Calu3 (cell line): ENCODE results near the gene GAMT. TPM values are rescaled to one million over a fixed set of nuclear protein-coding genes. Genes with fewer than 3 reads are reported as not detected.
A peak's percentile ranks its signal among the peaks of the same experiment; 100 is the strongest.

Source experiments
- BruUV-seq: library from RNA; stranded (reverse); fragments of 400-500 nt; replicated peaks from 2 replicates; lab custom pipeline; 2021; lab: Mats Ljungman, UMichigan
- CTCF ChIA-PET: fragments of 300-600 bp; sonication (Branson Sonifier 250); formaldehyde crosslinking; loops from one replicate; lab custom pipeline; 2022; ENCODE audit warnings: antibody characterized with exemption; lab: Charles Lee
- DNase-seq: peaks from one replicate; pipeline ENCODE4 v3.0.0; 2022
- H3K27ac Mint-ChIP-seq: one replicate; pipeline ENCODE4 v1.8.0; 2022; ENCODE audit warnings: mixed read lengths; ENCODE audit not compliant: unreplicated experiment
- H3K27me3 Mint-ChIP-seq: one replicate; pipeline ENCODE4 v1.8.0; 2022; ENCODE audit warnings: mixed read lengths; ENCODE audit not compliant: unreplicated experiment
- H3K36me3 Mint-ChIP-seq: one replicate; pipeline ENCODE4 v1.8.0; 2022; ENCODE audit warnings: mild to moderate bottlenecking, moderate library complexity, mixed read lengths; ENCODE audit not compliant: insufficient read depth, unreplicated experiment
- H3K4me1 Mint-ChIP-seq: one replicate; pipeline ENCODE4 v1.8.0; 2022; ENCODE audit warnings: mild to moderate bottlenecking, low read depth, mixed read lengths; ENCODE audit not compliant: unreplicated experiment
- H3K4me3 Mint-ChIP-seq: one replicate; pipeline ENCODE4 v1.8.0; 2022; ENCODE audit warnings: mild to moderate bottlenecking, low read depth, moderate library complexity, mixed read lengths; ENCODE audit not compliant: unreplicated experiment
- H3K9me3 Mint-ChIP-seq: one replicate; pipeline ENCODE4 v1.8.0; 2022; ENCODE audit warnings: low read depth, mixed read lengths; ENCODE audit not compliant: unreplicated experiment
- CTCF ChIP-seq: fragments of 200-600 bp; IDR thresholded peaks from one replicate; pipeline ENCODE4 v1.8.0; 2022; ENCODE audit warnings: antibody characterized with exemption; ENCODE audit not compliant: unreplicated experiment
- intact Hi-C: fragments of 100-400 bp; cut with micrococcal nuclease; formaldehyde crosslinking; loops from one replicate; pipeline ENCODE4 v1.10.0; 2022; ENCODE audit not compliant: unreplicated experiment
- total RNA-seq: library from RNA; stranded (reverse); gene quantifications from 2 replicates; pipeline ENCODE4 v1.2.3, GENCODE V29; 2022

Gene GAMT
- total RNA-seq, 1 experiment from 2014 or later: 14.3 TPM

GRCh38 chr19:1357531-1358109 is 43.7 kb downstream of the GAMT start:
- CTCF ChIA-PET: no interaction called here
- H3K27me3 Mint-ChIP-seq: no peaks in the 10 kb centered on the region
- TF ChIP-seq CTCF: no peak
- H3K4me1 Mint-ChIP-seq: no peaks in the 10 kb centered on the region
- no peak overlapping the region for H3K4me3 Mint-ChIP-seq
- no TSS peak for BruUV-seq
- intact Hi-C loops: no loop called here
- DNase-seq: no peak
- no peaks in the 10 kb centered on the region for H3K9me3 Mint-ChIP-seq
- H3K36me3 Mint-ChIP-seq: peaks cover 49% of the 10 kb centered on the region
- H3K27ac Mint-ChIP-seq: no peak overlapping the region

GRCh38 chr19:1356508-1356865 is 44.9 kb downstream of the GAMT start:
- BruUV-seq: no TSS peak
- H3K4me1 Mint-ChIP-seq: no peaks in the 10 kb centered on the region
- no peaks in the 10 kb centered on the region for H3K9me3 Mint-ChIP-seq
- no peak for DNase-seq
- no peak overlapping the region for H3K4me3 Mint-ChIP-seq
- H3K27me3 Mint-ChIP-seq: no peaks in the 10 kb centered on the region
- H3K36me3 Mint-ChIP-seq: peaks cover 43% of the 10 kb centered on the region
- H3K27ac Mint-ChIP-seq: no peak overlapping the region
- intact Hi-C loops: no loop called here
- CTCF ChIA-PET: no interaction called here
- TF ChIP-seq CTCF: no peak

GRCh38 chr19:1355568-1356507 is 45.5 kb downstream of the GAMT start:
- peak overlapping the region; percentile 77 for H3K27ac Mint-ChIP-seq
- intact Hi-C loops: no loop called here
- peak overlapping the region; percentile 80 for H3K4me3 Mint-ChIP-seq
- peaks cover 43% of the 10 kb centered on the region for H3K36me3 Mint-ChIP-seq
- H3K27me3 Mint-ChIP-seq: no peaks in the 10 kb centered on the region
- no peak for TF ChIP-seq CTCF
- CTCF ChIA-PET: no interaction called here
- no TSS peak for BruUV-seq
- no peak for DNase-seq
- no peaks in the 10 kb centered on the region for H3K9me3 Mint-ChIP-seq
- no peaks in the 10 kb centered on the region for H3K4me1 Mint-ChIP-seq

- Mint-ChIP-seq H3K4me3 (peak overlapping the region; percentile 80), H3K9me3 (no peaks in the 10 kb centered on the region), H3K36me3 (peaks cover 43% of the 10 kb centered on the region), H3K27me3 (no peaks in the 10 kb centered on the region), H3K27ac (peak overlapping the region; percentile 77), H3K4me1 (no peaks in the 10 kb centered on the region)
- BruUV-seq: no TSS peak
- intact Hi-C loops: no loop called here
- TF ChIP-seq CTCF: no peak
- CTCF ChIA-PET: no interaction called here
- no peak for DNase-seq
These were observed 46.3 kb downstream of the GAMT start for GRCh38 chr19:1354970-1355567.
